ENCODE data around the gene CFP.
A peak's percentile ranks its signal among the peaks of the same experiment; 100 is the strongest.

The CFP gene

GRCh38 chrX:47651043-47651905 is 21.5 kb upstream of the CFP start:
- Histone ChIP-seq H4K20me1 (ENCODE audit: control insufficient read depth, insufficient read depth, low read depth, low read length) (no peaks in the 10 kb centered on the region), H3K36me3 (ENCODE audit: control insufficient read depth, low read length) (peaks cover 32% of the 10 kb centered on the region), H3K4me3 (ENCODE audit: low read length) (peak overlapping the region; percentile 72), H3K9me3 (ENCODE audit: control insufficient read depth, insufficient read depth, low read length) (no peaks in the 10 kb centered on the region), H3K4me1 (ENCODE audit: control insufficient read depth, low read length) (peaks cover 20% of the 10 kb centered on the region), H3K27me3 (ENCODE audit: control insufficient read depth, low read length) (no peaks in the 10 kb centered on the region), H3K9me2 (replicated peaks; ENCODE audit: control insufficient read depth, low read length) (no peaks in the 10 kb centered on the region), H3K79me2 (ENCODE audit: control insufficient read depth, low read length) (peaks cover 34% of the 10 kb centered on the region), H3K4me2 (ENCODE audit: low read length) (peak overlapping the region; percentile 85), H3F3A (ENCODE audit: control insufficient read depth, insufficient read depth) (no peaks in the 10 kb centered on the region), H3K27ac (ENCODE audit: low read depth, low read length) (0 out of 2 replicates have a peak overlapping the region, but pooled peaks have one; percentile 12)
- TF ChIP-seq EZH2phosphoT487 (IDR thresholded peaks at IDR 0.05; ENCODE audit: borderline replicate concordance, low read length): no peak
- TF ChIP-seq CTCF (IDR thresholded peaks at IDR 0.05; ENCODE audit: low read depth, low read length, poor library complexity, severe bottlenecking): no peak

- Histone ChIP-seq H3K27ac (ENCODE audit: low read depth, low read length) (peak within 1 kb of the TSS; percentile 34; the same call in 1 of the 2 replicates), H3K27me3 (ENCODE audit: control insufficient read depth, low read length) (no peaks in the 10 kb centered on the region), H3K9me3 (ENCODE audit: control insufficient read depth, insufficient read depth, low read length) (no peaks in the 10 kb centered on the region), H3K36me3 (ENCODE audit: control insufficient read depth, low read length) (peaks cover 23% of the 10 kb centered on the region), H3K9me2 (replicated peaks; ENCODE audit: control insufficient read depth, low read length) (no peaks in the 10 kb centered on the region), H3K79me2 (ENCODE audit: control insufficient read depth, low read length) (peaks cover 38% of the 10 kb centered on the region), H3F3A (ENCODE audit: control insufficient read depth, insufficient read depth) (no peaks in the 10 kb centered on the region), H3K4me2 (ENCODE audit: low read length) (peak within 1 kb of the TSS; percentile 85), H4K20me1 (ENCODE audit: control insufficient read depth, insufficient read depth, low read depth, low read length) (no peaks in the 10 kb centered on the region), H3K4me1 (ENCODE audit: control insufficient read depth, low read length) (peaks cover 20% of the 10 kb centered on the region), H3K4me3 (ENCODE audit: low read length) (peak within 1 kb of the TSS; percentile 91)
- TF ChIP-seq EZH2phosphoT487 (IDR thresholded peaks at IDR 0.05; ENCODE audit: borderline replicate concordance, low read length) (no peak), CTCF (IDR thresholded peaks at IDR 0.05; ENCODE audit: low read depth, low read length, poor library complexity, severe bottlenecking) (no peak)
Observed at GRCh38 chrX:47650164-47651042, 20.7 kb upstream of the CFP start, which contains the start of gene ELK1. TSS of gene ELK1 (minus strand) at chrX:47650563. CDS start at chrX:47641441, 9,122 bp downstream.

GRCh38 chrX:47649781-47650163 is 20.0 kb upstream of the CFP start:
- Histone ChIP-seq H3K27me3 (ENCODE audit: control insufficient read depth, low read length) (no peaks in the 10 kb centered on the region), H3K9me2 (replicated peaks; ENCODE audit: control insufficient read depth, low read length) (no peaks in the 10 kb centered on the region), H3F3A (ENCODE audit: control insufficient read depth, insufficient read depth) (no peaks in the 10 kb centered on the region), H3K79me2 (ENCODE audit: control insufficient read depth, low read length) (peaks cover 43% of the 10 kb centered on the region), H3K36me3 (ENCODE audit: control insufficient read depth, low read length) (peaks cover 20% of the 10 kb centered on the region), H3K4me1 (ENCODE audit: control insufficient read depth, low read length) (peaks cover 20% of the 10 kb centered on the region), H3K9me3 (ENCODE audit: control insufficient read depth, insufficient read depth, low read length) (no peaks in the 10 kb centered on the region), H4K20me1 (ENCODE audit: control insufficient read depth, insufficient read depth, low read depth, low read length) (no peaks in the 10 kb centered on the region), H3K27ac (ENCODE audit: low read depth, low read length) (no peak overlapping the region), H3K4me2 (ENCODE audit: low read length) (peak overlapping the region; percentile 83), H3K4me3 (ENCODE audit: low read length) (peak overlapping the region; percentile 91)
- TF ChIP-seq CTCF (IDR thresholded peaks at IDR 0.05; ENCODE audit: low read depth, low read length, poor library complexity, severe bottlenecking) (no peak), EZH2phosphoT487 (IDR thresholded peaks at IDR 0.05; ENCODE audit: borderline replicate concordance, low read length) (no peak)
